OCI-LY3 (cell line): ENCODE results near the gene SERGEF.

ENCODE experiments used
- CTCF ChIP-seq: fragments of 200-600, 300-600 bp; sonication (generic); IDR thresholded peaks from 2 replicates; pipeline ENCODE4 v1.5.1; 2014; ENCODE audit warnings: antibody characterized with exemption, low read length, low read depth
- EZH2phosphoT487 ChIP-seq: fragments of 200-600 bp; shearing (Covaris generic); IDR thresholded peaks from 2 replicates; pipeline ENCODE4 v1.6.1; 2018; ENCODE audit warnings: antibody characterized with exemption, mixed run types, low read depth

GRCh38 chr11:17989306-17989705 is 23.5 kb downstream of the SERGEF start:
- no peak for TF ChIP-seq CTCF
- TF ChIP-seq EZH2phosphoT487: no peak
